ENCODE results near the gene TMEM132C. TPM values are rescaled to one million over a fixed set of nuclear protein-coding genes. Genes with fewer than 3 reads are reported as not detected.

The TMEM132C gene
- total RNA-seq, 2 experiments from 2014 or later = not detected

GRCh38 chr12:128606051-128606450, 339.1 kb downstream of the TMEM132C start:
- Histone ChIP-seq H3K4me1 (ENCODE audit: insufficient read depth, low read length, poor library complexity, severe bottlenecking) (no peaks in the 10 kb centered on the region), H3K4me3 (ENCODE audit: low read depth, low read length, poor library complexity, severe bottlenecking) (no peak overlapping the region), H4K20me1 (ENCODE audit: insufficient read depth, low read length) (no peaks in the 10 kb centered on the region), H3K9me3 (ENCODE audit: low read length) (no peaks in the 10 kb centered on the region), H3K36me3 (ENCODE audit: insufficient read depth, low read length) (no peaks in the 10 kb centered on the region), H3K9me2 (ENCODE audit: insufficient read depth, low read length) (no peaks in the 10 kb centered on the region), H3K27ac (ENCODE audit: low read depth, low read length, poor library complexity, severe bottlenecking) (no peak overlapping the region), H3K79me2 (ENCODE audit: insufficient read depth, low read depth, low read length) (no peaks in the 10 kb centered on the region), H2AFZ (ENCODE audit: low read length) (no peak overlapping the region), H3K4me2 (ENCODE audit: low read length) (no peak overlapping the region)
- intact Hi-C loops (cut with micrococcal nuclease; ENCODE audit: unreplicated experiment) = no loop called here
- ChIA-PET POLR2A (no interaction called here), CTCF (ENCODE audit: unreplicated experiment) (no interaction called here)
- TF ChIP-seq CTCF (conservative IDR thresholded peaks at IDR 0.05; ENCODE audit: low read length) = no peak
- TF ChIP-seq EZH2phosphoT487 (IDR thresholded peaks at IDR 0.05; ENCODE audit: borderline replicate concordance, low read depth, low read length) = no peak
- BruUV-seq (replicated peaks) = no TSS peak
- no peak for DNase-seq (ENCODE audit: low spot score)

- Histone ChIP-seq H3K4me1 (ENCODE audit: insufficient read depth, low read length, poor library complexity, severe bottlenecking) (no peaks in the 10 kb centered on the region), H3K4me2 (ENCODE audit: low read length) (no peak overlapping the region)
- BruUV-seq (replicated peaks) = no TSS peak
Measured at GRCh38 chr12:128606538-128606937, 339.6 kb downstream of the TMEM132C start.

GRCh38 chr12:128606970-128607369, 340.0 kb downstream of the TMEM132C start:
- Histone ChIP-seq H4K20me1 (ENCODE audit: insufficient read depth, low read length) (no peaks in the 10 kb centered on the region), H3K36me3 (ENCODE audit: insufficient read depth, low read length) (no peaks in the 10 kb centered on the region), H3K4me1 (ENCODE audit: insufficient read depth, low read length, poor library complexity, severe bottlenecking) (no peaks in the 10 kb centered on the region), H3K27ac (ENCODE audit: low read depth, low read length, poor library complexity, severe bottlenecking) (no peak overlapping the region), H3K9me3 (ENCODE audit: low read length) (no peaks in the 10 kb centered on the region), H3K9me2 (ENCODE audit: insufficient read depth, low read length) (no peaks in the 10 kb centered on the region), H3K79me2 (ENCODE audit: insufficient read depth, low read depth, low read length) (no peaks in the 10 kb centered on the region), H3K4me3 (ENCODE audit: low read depth, low read length, poor library complexity, severe bottlenecking) (no peak overlapping the region), H2AFZ (ENCODE audit: low read length) (no peak overlapping the region), H3K4me2 (ENCODE audit: low read length) (no peak overlapping the region)
- TF ChIP-seq EZH2phosphoT487 (IDR thresholded peaks at IDR 0.05; ENCODE audit: borderline replicate concordance, low read depth, low read length) (no peak), CTCF (conservative IDR thresholded peaks at IDR 0.05; ENCODE audit: low read length) (no peak)
- POLR2A ChIA-PET = no interaction called here
- DNase-seq (ENCODE audit: low spot score) = no peak
- intact Hi-C loops (cut with micrococcal nuclease; ENCODE audit: unreplicated experiment) = no loop called here
- CTCF ChIA-PET (ENCODE audit: unreplicated experiment) = no interaction called here
- BruUV-seq (replicated peaks) = no TSS peak

More at GRCh38 chr12:128606538-128606937, 339.6 kb downstream of the TMEM132C start:
- no peaks in the 10 kb centered on the region for H3K9me2 ChIP-seq (ENCODE audit: insufficient read depth, low read length)
- no peak overlapping the region for H3K27ac ChIP-seq (ENCODE audit: low read depth, low read length, poor library complexity, severe bottlenecking)
- H4K20me1 ChIP-seq (ENCODE audit: insufficient read depth, low read length) = no peaks in the 10 kb centered on the region
- H3K36me3 ChIP-seq (ENCODE audit: insufficient read depth, low read length) = no peaks in the 10 kb centered on the region
- no peak for TF ChIP-seq CTCF (conservative IDR thresholded peaks at IDR 0.05; ENCODE audit: low read length)
- H3K4me3 ChIP-seq (ENCODE audit: low read depth, low read length, poor library complexity, severe bottlenecking) = no peak overlapping the region
- intact Hi-C loops (cut with micrococcal nuclease; ENCODE audit: unreplicated experiment) = no loop called here
- DNase-seq (ENCODE audit: low spot score) = no peak
- ChIA-PET CTCF (ENCODE audit: unreplicated experiment) (no interaction called here), POLR2A (no interaction called here)
- no peaks in the 10 kb centered on the region for H3K9me3 ChIP-seq (ENCODE audit: low read length)
- H3K79me2 ChIP-seq (ENCODE audit: insufficient read depth, low read depth, low read length) = no peaks in the 10 kb centered on the region
- no peak overlapping the region for H2AFZ ChIP-seq (ENCODE audit: low read length)

Measured in OCI-LY7 (cell line).